RWPE2 (cell line): ENCODE measurements around the gene PHLDA1.

ENCODE experiments used
- ATAC-seq: fragments of 200-7000 bp; cut with Tn5 transposase; 3 replicates; pipeline ENCODE4 v1.9.1; 2021; ENCODE audit warnings: low read depth
- DNase-seq: peaks from one replicate; pipeline ENCODE4 v3.0.0-alpha.2; 2020; ENCODE audit warnings: low spot score
- H3K27ac ChIP-seq: fragments of 450-650 bp; 2 replicates; pipeline ENCODE4 v1.5.1; 2017; ENCODE audit warnings: mild to moderate bottlenecking; ENCODE audit not compliant: poor library complexity, severe bottlenecking
- H3K27me3 ChIP-seq: fragments of 250-450 bp; sonication (Bioruptor Pico); 2 replicates; pipeline ENCODE4 v1.5.1; 2021; ENCODE audit warnings: mild to moderate bottlenecking, moderate library complexity; ENCODE audit not compliant: insufficient read depth, poor library complexity, severe bottlenecking
- H3K36me3 ChIP-seq: fragments of 250-450 bp; sonication (Bioruptor Pico); 2 replicates; pipeline ENCODE4 v1.5.1; 2020; ENCODE audit warnings: low read depth, mild to moderate bottlenecking, moderate library complexity
- H3K4me1 ChIP-seq: fragments of 250-450 bp; sonication (Bioruptor Pico); 2 replicates; pipeline ENCODE4 v1.5.1; 2021; ENCODE audit warnings: mild to moderate bottlenecking, moderate library complexity; ENCODE audit not compliant: insufficient read depth, poor library complexity, severe bottlenecking
- H3K4me3 ChIP-seq: fragments of 250-450 bp; sonication (Bioruptor Pico); 2 replicates; pipeline ENCODE4 v1.5.1; 2021; ENCODE audit warnings: mild to moderate bottlenecking, moderate library complexity; ENCODE audit not compliant: severe bottlenecking
- H3K9me3 ChIP-seq: fragments of 250-450 bp; sonication (Bioruptor Pico); 2 replicates; pipeline ENCODE4 v1.5.1; 2021; ENCODE audit warnings: mild to moderate bottlenecking, moderate library complexity; ENCODE audit not compliant: severe bottlenecking
- TF ChIP-seq, protein P1 (sequence below): fragments of 450-650 bp; IDR thresholded peaks from one replicate; pipeline ENCODE4 v1.5.1; 2017; ENCODE audit warnings: mild to moderate bottlenecking, moderate library complexity; ENCODE audit not compliant: poor library complexity, severe bottlenecking

The PHLDA1 gene

DNA sequence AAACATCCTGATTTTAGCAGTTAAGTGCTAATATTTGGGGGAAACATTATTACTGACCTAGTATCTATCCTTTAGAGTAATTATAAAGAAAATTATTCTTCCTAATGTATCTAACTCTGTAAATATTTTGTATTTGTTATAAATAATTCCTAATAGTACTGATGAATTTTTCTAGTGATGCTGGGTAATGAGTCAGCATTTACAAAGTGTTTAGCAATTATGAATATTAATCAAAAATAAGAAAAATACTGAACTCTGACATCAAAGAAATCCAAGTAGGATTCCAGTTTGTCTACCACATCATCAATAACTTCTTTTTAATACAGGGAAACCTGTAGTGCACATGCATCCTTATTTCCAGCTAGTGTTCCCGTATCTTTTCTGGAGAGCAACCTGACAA lies 43.9 kb upstream of the PHLDA1 start:
- no peaks in the 10 kb centered on the region for H3K9me3 ChIP-seq
- H3K4me1 ChIP-seq = peaks cover 7% of the 10 kb centered on the region
- peaks cover 85% of the 10 kb centered on the region for H3K36me3 ChIP-seq
- no peaks in the 10 kb centered on the region for H3K27me3 ChIP-seq
- TF ChIP-seq, protein P1, sequence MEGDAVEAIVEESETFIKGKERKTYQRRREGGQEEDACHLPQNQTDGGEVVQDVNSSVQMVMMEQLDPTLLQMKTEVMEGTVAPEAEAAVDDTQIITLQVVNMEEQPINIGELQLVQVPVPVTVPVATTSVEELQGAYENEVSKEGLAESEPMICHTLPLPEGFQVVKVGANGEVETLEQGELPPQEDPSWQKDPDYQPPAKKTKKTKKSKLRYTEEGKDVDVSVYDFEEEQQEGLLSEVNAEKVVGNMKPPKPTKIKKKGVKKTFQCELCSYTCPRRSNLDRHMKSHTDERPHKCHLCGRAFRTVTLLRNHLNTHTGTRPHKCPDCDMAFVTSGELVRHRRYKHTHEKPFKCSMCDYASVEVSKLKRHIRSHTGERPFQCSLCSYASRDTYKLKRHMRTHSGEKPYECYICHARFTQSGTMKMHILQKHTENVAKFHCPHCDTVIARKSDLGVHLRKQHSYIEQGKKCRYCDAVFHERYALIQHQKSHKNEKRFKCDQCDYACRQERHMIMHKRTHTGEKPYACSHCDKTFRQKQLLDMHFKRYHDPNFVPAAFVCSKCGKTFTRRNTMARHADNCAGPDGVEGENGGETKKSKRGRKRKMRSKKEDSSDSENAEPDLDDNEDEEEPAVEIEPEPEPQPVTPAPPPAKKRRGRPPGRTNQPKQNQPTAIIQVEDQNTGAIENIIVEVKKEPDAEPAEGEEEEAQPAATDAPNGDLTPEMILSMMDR = no peak
- ATAC-seq (no peak), DNase-seq (no peak)
- no peak overlapping the region for H3K4me3 ChIP-seq
- H3K27ac ChIP-seq = no peak overlapping the region

DNA sequence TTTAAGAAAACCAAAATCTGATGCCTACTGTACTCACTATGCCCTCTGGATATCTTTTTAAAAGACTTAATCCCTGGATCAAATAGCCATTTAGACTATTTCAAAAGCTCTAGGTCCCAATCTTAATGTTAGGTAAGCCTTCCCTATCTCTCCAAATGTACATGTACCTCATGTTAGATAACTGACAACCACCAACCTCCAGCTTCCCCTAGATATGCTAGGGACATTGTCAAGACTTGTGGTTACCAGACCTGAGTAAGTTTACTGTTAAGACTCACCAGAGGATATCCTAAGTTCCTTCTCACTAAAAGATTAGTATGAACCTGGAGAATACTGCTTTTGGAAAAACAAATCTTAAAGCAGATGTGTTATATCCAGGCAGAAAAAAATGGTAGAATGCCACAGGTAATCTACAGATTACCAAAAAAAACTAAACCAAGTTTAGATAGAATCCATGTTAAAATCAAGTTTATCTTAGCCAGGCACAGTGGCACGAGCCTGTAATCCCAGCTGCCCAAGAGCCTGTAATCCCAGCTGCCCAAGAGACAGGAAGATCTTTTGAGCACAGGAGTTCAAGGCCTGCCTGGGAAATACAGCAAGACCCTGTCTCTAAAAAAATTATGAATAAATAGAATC lies 43.2 kb upstream of the PHLDA1 start:
- ATAC-seq (no peak), DNase-seq (no peak)
- TF ChIP-seq, protein P1 = no peak
- H3K4me3 ChIP-seq = no peak overlapping the region
- H3K27ac ChIP-seq = no peak overlapping the region
- peaks cover 85% of the 10 kb centered on the region for H3K36me3 ChIP-seq
- H3K4me1 ChIP-seq = peaks cover 7% of the 10 kb centered on the region
- no peaks in the 10 kb centered on the region for H3K27me3 ChIP-seq
- no peaks in the 10 kb centered on the region for H3K9me3 ChIP-seq

DNA sequence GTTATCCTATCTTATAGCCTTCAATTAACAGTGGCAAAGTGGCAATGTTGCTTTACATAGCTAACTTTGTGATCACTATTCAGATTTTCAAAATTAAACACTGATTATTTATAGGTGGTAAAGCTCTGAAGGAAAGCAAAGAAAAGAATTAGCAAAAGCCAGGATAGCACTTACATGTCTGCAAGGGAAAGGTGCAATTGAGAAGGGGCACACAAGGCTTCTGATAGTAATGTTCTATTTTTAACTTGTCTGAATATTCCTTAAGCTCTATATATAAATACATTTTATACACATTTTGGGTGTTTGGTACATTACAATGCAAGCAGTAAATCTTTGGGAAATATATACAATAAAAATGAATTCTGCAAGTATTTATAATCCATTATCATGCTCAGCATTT lies 42.0 kb upstream of the PHLDA1 start:
- H3K4me1 ChIP-seq = peaks cover 7% of the 10 kb centered on the region
- ATAC-seq (no peak), DNase-seq (no peak)
- H3K27me3 ChIP-seq = no peaks in the 10 kb centered on the region
- H3K36me3 ChIP-seq = peaks cover 85% of the 10 kb centered on the region
- H3K9me3 ChIP-seq = no peaks in the 10 kb centered on the region
- TF ChIP-seq, protein P1 = no peak
- no peak overlapping the region for H3K27ac ChIP-seq
- H3K4me3 ChIP-seq = no peak overlapping the region

DNA sequence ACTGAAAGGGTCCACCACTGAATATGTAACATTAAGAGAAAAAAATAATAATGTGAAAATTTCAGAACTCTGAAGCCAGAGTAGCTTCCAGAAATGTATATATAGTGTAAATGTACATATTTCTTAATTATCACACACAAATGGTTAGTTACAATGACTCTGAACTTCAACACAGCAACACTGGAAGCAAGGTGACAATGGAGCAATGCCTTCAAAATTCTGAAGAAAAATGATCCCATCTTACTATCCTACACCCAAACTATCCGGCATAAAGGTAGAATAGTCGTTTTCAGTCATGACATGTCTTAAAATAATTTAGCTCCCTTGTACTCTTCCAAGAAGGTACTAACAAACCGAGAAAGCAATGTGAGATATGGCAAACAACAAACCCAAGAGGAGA lies 41.0 kb upstream of the PHLDA1 start:
- H3K36me3 ChIP-seq = peaks cover 90% of the 10 kb centered on the region
- TF ChIP-seq, protein P1 = no peak

DNA sequence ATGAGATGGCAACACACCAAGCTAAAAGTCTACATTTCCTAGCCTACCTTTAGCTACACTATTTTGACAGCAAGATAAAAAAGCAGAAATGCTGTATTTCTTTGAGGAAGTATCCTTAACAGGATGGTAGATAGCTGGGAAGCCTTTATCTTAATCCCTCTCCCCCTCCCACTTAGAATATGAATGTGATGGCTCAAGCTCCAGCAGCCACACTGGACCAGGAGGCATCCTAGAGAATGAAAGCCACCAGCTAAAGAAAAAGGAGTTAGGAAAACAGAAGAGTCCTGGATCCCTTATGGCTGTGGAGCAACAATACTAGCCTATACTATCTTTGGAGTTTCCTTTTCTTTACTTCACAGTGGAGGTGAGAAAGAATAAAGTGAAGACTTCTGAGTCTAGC lies 37.8 kb upstream of the PHLDA1 start:
- Histone ChIP-seq H3K9me3 (peaks cover 13% of the 10 kb centered on the region), H3K27ac (no peak overlapping the region), H3K4me1 (peaks cover 4% of the 10 kb centered on the region), H3K36me3 (peaks cover 100% of the 10 kb centered on the region), H3K4me3 (no peak overlapping the region), H3K27me3 (no peaks in the 10 kb centered on the region)
- TF ChIP-seq, protein P1 = no peak
- DNase-seq (no peak), ATAC-seq (no peak)

More for the DNA sequence above, 41.0 kb upstream of the PHLDA1 start:
- no peak for ATAC-seq
- no peak for DNase-seq
- H3K27ac ChIP-seq = no peak overlapping the region
- no peak overlapping the region for H3K4me3 ChIP-seq
- H3K27me3 ChIP-seq = no peaks in the 10 kb centered on the region
- peaks cover 3% of the 10 kb centered on the region for H3K9me3 ChIP-seq
- H3K4me1 ChIP-seq = peaks cover 7% of the 10 kb centered on the region
